Cardiac fibroblast (primary cell): ENCODE data around the gene SLC2A4RG.

ENCODE experiments used
- DNase-seq, 2 donors: peaks; one replicate each; pipeline versions ENCODE4 v3.0.0 to v3.0.0-alpha.2; 2010; ENCODE audit warnings: low read depth in 2 of 2
- H3K4me3 ChIP-seq, 2 donors: replicated peaks in 1 of 2; 1 replicate in 1 of 2; 2 replicates in 1 of 2; pipeline ENCODE4 v1.5.1; 2011; ENCODE audit warnings: low read depth in 2 of 2, low read length in 2 of 2, mild to moderate bottlenecking in 2 of 2, moderate library complexity in 1 of 2
- TF ChIP-seq, protein P1 (sequence below): IDR thresholded peaks from one replicate; pipeline ENCODE4 v1.5.1; 2011; ENCODE audit warnings: low read depth, mild to moderate bottlenecking, low read length, inconsistent platforms

The SLC2A4RG gene

DNA sequence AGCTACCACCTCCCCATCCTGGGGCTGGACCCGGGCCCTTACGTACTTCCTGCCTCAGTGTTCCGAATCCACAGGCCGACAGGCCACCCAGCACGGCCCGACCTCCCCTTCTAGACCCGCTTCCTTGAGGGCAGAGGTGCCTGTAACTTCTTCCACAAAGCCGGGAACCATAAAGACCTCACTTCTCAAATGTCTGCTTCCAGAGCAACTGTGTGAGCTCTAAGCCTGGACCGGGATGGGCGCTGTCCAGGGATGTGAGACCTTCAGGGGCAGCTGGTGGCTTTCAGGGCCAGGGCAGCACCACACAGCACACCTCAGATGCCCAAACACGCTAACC, 9.3 kb downstream of the SLC2A4RG start:
- no peak for DNase-seq
- TF ChIP-seq, protein P1, sequence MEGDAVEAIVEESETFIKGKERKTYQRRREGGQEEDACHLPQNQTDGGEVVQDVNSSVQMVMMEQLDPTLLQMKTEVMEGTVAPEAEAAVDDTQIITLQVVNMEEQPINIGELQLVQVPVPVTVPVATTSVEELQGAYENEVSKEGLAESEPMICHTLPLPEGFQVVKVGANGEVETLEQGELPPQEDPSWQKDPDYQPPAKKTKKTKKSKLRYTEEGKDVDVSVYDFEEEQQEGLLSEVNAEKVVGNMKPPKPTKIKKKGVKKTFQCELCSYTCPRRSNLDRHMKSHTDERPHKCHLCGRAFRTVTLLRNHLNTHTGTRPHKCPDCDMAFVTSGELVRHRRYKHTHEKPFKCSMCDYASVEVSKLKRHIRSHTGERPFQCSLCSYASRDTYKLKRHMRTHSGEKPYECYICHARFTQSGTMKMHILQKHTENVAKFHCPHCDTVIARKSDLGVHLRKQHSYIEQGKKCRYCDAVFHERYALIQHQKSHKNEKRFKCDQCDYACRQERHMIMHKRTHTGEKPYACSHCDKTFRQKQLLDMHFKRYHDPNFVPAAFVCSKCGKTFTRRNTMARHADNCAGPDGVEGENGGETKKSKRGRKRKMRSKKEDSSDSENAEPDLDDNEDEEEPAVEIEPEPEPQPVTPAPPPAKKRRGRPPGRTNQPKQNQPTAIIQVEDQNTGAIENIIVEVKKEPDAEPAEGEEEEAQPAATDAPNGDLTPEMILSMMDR, result no peak
- no peak overlapping the region for H3K4me3 ChIP-seq

DNA sequence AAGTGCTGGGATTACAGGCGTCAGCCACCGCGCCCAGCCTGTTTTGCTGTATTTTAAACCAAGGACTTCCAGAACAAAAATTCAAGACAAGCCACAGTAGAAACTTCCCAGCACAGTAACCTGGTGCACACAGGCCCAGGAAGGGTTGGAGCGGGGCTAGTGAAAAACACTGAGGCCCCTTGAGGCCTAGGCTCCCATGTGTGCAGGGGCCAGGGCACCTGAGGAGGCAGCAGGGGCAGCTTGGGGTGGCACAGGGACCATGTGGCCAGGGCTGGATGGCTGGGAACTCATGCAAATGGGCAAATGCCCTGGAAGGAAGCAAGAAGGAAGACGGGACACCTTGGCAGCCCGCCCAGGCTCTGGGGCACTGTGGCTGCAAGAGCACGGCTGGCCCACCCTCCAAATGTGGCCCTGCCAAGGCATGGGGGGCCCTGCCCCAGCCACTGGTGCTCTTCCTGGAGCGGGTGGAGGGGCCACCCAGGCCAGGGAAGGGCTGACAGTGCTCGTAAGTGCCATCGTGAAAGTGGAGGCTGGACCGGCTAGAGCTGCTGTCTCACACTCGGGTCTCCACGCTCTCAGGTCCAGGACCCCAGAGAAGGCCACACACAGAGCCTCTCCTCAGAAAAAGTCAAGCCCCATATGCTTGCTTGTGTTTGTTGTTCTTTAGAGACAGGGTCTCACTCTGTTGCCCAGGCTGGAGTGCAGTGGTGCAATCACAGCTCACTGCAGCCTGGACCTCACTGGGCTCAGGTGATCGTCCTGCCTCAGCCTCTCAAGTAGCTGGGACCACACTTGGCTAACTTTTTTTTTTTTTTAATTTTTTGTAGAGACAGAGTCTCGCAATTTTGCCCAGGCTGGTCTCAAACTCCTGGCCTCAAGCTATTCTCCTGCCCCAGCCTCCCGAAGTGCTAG, 10.3 kb downstream of the SLC2A4RG start:
- no peak overlapping the region for H3K4me3 ChIP-seq
- no peak for DNase-seq
- TF ChIP-seq, protein P1, result no peak

DNA sequence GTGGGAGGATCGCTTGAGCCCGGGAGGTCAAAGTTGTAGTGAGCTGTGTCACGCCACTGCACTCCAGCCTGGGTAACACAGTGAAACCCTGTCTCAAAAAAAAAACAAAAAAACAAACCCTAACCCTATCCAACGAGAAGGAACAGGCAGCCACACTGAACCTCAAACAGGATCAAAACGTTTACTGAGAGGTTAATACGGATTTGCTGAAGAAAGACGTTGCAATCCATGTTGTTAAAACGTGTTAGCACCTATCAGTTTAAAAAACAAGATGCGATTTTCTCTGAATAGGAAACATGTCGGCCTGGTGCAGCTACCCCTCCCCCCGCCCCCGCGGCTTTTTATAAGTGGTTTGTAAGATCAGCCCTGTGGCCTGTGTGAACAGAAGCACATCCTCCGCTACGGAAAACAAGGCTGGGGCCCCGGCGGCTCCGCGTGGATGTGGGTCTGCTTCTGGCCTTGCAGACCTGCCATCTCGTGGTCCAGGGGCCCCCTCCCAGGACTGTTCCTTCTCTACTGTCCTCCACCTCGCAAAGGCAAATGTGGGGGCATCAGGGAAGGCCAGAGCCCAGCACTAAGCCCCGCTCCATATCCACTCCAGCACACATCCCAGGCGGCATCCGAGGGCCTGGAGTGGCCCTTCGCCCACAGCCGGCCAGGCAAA, 11.4 kb downstream of the SLC2A4RG start:
- no peak for DNase-seq
- TF ChIP-seq, protein P1, result no peak
- no peak overlapping the region for H3K4me3 ChIP-seq

DNA sequence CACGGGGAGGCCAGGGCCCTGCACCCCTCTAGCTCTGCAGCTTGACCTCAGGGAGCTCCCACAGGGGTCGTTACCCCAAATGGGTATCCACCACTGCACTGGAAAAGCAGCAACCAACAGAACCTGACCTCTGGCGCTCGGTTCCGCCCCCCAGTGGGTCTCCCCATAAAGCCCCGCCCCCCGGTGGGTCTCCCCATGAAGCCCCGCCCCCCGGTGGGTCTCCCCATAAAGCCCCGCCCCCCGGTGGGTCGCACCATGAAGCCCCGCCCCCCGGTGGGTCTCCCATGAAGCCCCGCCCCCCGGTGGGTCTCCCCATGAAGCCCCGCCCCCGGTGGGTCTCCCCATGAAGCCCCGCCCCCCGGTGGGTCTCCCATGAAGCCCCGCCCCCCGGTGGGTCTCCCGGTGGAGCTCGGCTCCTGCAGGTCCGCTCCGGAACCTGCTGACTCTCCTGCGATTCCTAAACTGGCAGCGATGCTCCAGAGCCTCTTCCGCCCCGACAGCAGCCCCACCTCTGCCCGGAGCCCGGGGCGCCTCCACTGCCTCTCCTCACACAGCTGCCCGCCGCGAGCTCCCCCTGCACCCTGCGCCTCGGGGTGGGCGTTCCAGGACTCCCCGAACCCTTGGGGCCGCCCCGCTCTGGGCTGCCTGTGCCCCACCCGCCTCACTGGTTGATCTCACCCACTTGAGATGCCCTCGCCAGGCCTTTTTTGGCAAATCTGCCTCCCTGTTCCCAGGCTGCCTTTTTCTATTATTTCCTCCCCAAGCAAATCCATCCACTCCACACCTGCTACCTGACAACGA, 12.1 kb downstream of the SLC2A4RG start:
- no peak for DNase-seq
- no peak overlapping the region for H3K4me3 ChIP-seq

DNA sequence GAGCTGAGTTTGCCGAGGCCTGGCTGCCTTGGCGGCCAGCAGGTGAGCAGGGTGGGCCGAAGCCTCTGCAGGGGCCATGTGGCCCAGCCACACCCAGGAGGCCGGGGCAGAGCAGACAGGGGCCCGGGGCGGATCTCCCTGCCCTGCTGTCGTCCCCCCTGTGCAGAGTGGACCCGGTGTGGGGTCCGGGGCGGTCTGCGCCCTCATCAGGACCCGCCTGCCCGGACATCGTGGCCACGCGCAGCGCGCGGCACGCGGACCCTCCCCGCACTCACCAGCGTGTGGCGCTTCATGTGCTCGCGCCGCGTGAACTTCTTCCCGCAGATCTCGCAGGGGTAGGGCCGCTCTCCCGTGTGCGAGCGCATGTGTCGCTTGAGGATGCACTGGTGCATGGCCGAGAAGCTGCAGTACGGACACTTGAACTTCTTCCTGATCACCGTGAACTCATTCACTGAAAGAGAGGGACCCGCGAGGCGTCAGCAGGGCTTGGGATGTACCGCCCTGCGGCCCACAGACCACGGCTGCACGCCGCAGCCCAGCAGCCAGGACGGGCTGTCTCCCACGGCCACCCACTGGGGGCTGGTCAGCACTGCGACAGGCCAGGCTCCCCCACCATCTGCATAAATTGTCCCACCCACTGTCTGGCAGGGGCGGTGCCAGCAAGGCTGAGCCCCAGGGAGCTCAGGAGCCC, 13.0 kb downstream of the SLC2A4RG start:
- no peak overlapping the region for H3K4me3 ChIP-seq
- no peak for DNase-seq
- TF ChIP-seq, protein P1, result no peak

More for the DNA sequence above, 12.1 kb downstream of the SLC2A4RG start:
- TF ChIP-seq, protein P1, result no peak

DNA sequence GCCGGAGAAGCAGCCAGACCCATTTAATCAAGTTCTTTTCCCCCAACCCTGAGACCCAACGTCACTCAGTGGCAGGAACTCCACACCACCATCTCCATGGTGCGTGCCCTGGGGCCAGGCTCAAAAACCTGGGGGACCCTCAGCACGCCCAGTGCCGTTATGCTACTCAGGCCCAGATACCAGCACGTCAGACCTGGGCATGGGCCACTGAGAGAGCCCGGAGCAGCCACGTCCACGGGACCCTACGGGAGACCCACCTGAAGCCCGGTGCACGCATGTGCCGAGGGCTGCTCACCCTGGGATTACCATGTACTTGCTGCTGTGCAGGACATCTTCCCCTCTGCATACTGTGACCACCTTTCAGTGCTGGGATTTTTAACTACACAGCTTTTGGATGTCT, 13.8 kb downstream of the SLC2A4RG start:
- H3K4me3 ChIP-seq, result no peak overlapping the region
- no peak for DNase-seq
- TF ChIP-seq, protein P1, result no peak
